HEK293 (cell line): ENCODE results near the gene RPSA.

Source experiments
- BCL11A ChIP-seq: fragments of 450-650 bp; formaldehyde crosslinking; IDR thresholded peaks from 2 replicates; pipeline ENCODE4 v1.5.1; 2016; ENCODE audit warnings: low read depth, missing biosample characterization, missing genetic modification characterization
- MZF1 ChIP-seq: fragments of 450-650 bp; formaldehyde crosslinking; IDR thresholded peaks from 2 replicates; pipeline ENCODE4 v1.5.1; 2017; ENCODE audit warnings: missing biosample characterization, missing genetic modification characterization, borderline replicate concordance
- PBX3 ChIP-seq: sonication (generic); formaldehyde crosslinking; IDR thresholded peaks from 2 replicates; pipeline ENCODE4 v1.8.1; 2022; ENCODE audit warnings: mild to moderate bottlenecking, moderate library complexity, missing genetic modification reagents
- SETDB1 ChIP-seq: IDR thresholded peaks from one replicate; pipeline ENCODE4 v1.6.1; 2017; ENCODE audit warnings: mild to moderate bottlenecking, low read length, moderate library complexity, mixed read lengths; ENCODE audit not compliant: insufficient read length
- SP7 ChIP-seq: fragments of 450-650 bp; formaldehyde crosslinking; IDR thresholded peaks from 2 replicates; pipeline ENCODE4 v1.5.1; 2016; ENCODE audit warnings: missing biosample characterization, missing genetic modification characterization
- ZBTB11 ChIP-seq: fragments of 450-650 bp; formaldehyde crosslinking; conservative IDR thresholded peaks from 2 replicates; pipeline ENCODE4 v1.5.1; 2016; ENCODE audit warnings: low read depth, missing biosample characterization, missing genetic modification characterization
- ZBTB17 ChIP-seq: fragments of 450-650 bp; formaldehyde crosslinking; IDR thresholded peaks from 2 replicates; pipeline ENCODE4 v1.5.1; 2016; ENCODE audit warnings: missing biosample characterization, missing genetic modification characterization
- ZBTB49 ChIP-seq: fragments of 450-650 bp; formaldehyde crosslinking; IDR thresholded peaks from 2 replicates; pipeline ENCODE4 v1.5.1; 2016; ENCODE audit warnings: missing biosample characterization, missing genetic modification characterization, low read depth
- ZFHX2 ChIP-seq: fragments of 450-650 bp; formaldehyde crosslinking; conservative IDR thresholded peaks from 2 replicates; pipeline ENCODE4 v1.5.1; 2016; ENCODE audit warnings: missing biosample characterization, missing genetic modification characterization
- ZNF132 ChIP-seq: fragments of 450-650 bp; formaldehyde crosslinking; IDR thresholded peaks from 2 replicates; pipeline ENCODE4 v1.5.1; 2017; ENCODE audit warnings: missing biosample characterization, missing genetic modification characterization, borderline replicate concordance
- ZNF140 ChIP-seq: fragments of 450-650 bp; formaldehyde crosslinking; IDR thresholded peaks from 2 replicates; pipeline ENCODE4 v1.5.1; 2016; ENCODE audit warnings: missing biosample characterization, missing genetic modification characterization
- ZNF16 ChIP-seq: fragments of 450-650 bp; formaldehyde crosslinking; IDR thresholded peaks from 2 replicates; pipeline ENCODE4 v1.5.1; 2016; ENCODE audit warnings: low read depth, missing biosample characterization, missing genetic modification characterization
- ZNF202 ChIP-seq: fragments of 450-650 bp; formaldehyde crosslinking; IDR thresholded peaks from 2 replicates; pipeline ENCODE4 v1.5.1; 2016; ENCODE audit warnings: missing biosample characterization, missing genetic modification characterization, borderline replicate concordance
- ZNF221 ChIP-seq: fragments of 450-650 bp; formaldehyde crosslinking; IDR thresholded peaks from 2 replicates; pipeline ENCODE4 v1.5.1; 2017; ENCODE audit warnings: missing biosample characterization, missing genetic modification characterization, borderline replicate concordance
- ZNF335 ChIP-seq: fragments of 450-650 bp; formaldehyde crosslinking; conservative IDR thresholded peaks from 2 replicates; pipeline ENCODE4 v1.5.1; 2016; ENCODE audit warnings: missing biosample characterization, missing genetic modification characterization
- ZNF362 ChIP-seq: fragments of 450-650 bp; formaldehyde crosslinking; IDR thresholded peaks from 2 replicates; pipeline ENCODE4 v1.5.1; 2016; ENCODE audit warnings: missing biosample characterization, missing genetic modification characterization
- ZNF449 ChIP-seq: fragments of 450-650 bp; formaldehyde crosslinking; IDR thresholded peaks from 2 replicates; pipeline ENCODE4 v1.5.1; 2017; ENCODE audit warnings: missing biosample characterization, mild to moderate bottlenecking, missing genetic modification characterization, moderate library complexity
- ZNF521 ChIP-seq: fragments of 450-650 bp; formaldehyde crosslinking; IDR thresholded peaks from 2 replicates; pipeline ENCODE4 v1.5.1; 2017; ENCODE audit warnings: missing biosample characterization, mild to moderate bottlenecking, missing genetic modification characterization
- ZNF548 ChIP-seq: fragments of 450-650 bp; formaldehyde crosslinking; IDR thresholded peaks from 2 replicates; pipeline ENCODE4 v1.5.1; 2016; ENCODE audit warnings: missing biosample characterization, missing genetic modification characterization
- ZNF571 ChIP-seq: fragments of 450-650 bp; formaldehyde crosslinking; IDR thresholded peaks from 2 replicates; pipeline ENCODE4 v1.5.0; 2017; ENCODE audit warnings: missing biosample characterization, missing genetic modification characterization
- ZNF580 ChIP-seq: fragments of 450-650 bp; formaldehyde crosslinking; IDR thresholded peaks from 2 replicates; pipeline ENCODE4 v1.5.1; 2016; ENCODE audit warnings: missing biosample characterization, missing genetic modification characterization
- ZNF610 ChIP-seq: fragments of 450-650 bp; formaldehyde crosslinking; IDR thresholded peaks from 2 replicates; pipeline ENCODE4 v1.5.1; 2016; ENCODE audit warnings: missing biosample characterization, missing genetic modification characterization, borderline replicate concordance
- ZNF624 ChIP-seq: fragments of 450-650 bp; formaldehyde crosslinking; IDR thresholded peaks from 2 replicates; pipeline ENCODE4 v1.5.1; 2017; ENCODE audit warnings: missing biosample characterization, missing genetic modification characterization
- ZNF629 ChIP-seq: fragments of 450-650 bp; formaldehyde crosslinking; IDR thresholded peaks from 2 replicates; pipeline ENCODE4 v1.5.1; 2017; ENCODE audit warnings: missing biosample characterization, missing genetic modification characterization
- ZNF692 ChIP-seq: fragments of 450-650 bp; formaldehyde crosslinking; IDR thresholded peaks from 2 replicates; pipeline ENCODE4 v1.5.1; 2016; ENCODE audit warnings: missing biosample characterization, missing genetic modification characterization
- ZNF837 ChIP-seq: fragments of 450-650 bp; formaldehyde crosslinking; IDR thresholded peaks from 2 replicates; pipeline ENCODE4 v1.5.1; 2016; ENCODE audit warnings: missing biosample characterization, missing genetic modification characterization
- ZNF843 ChIP-seq: fragments of 450-650 bp; formaldehyde crosslinking; IDR thresholded peaks from 2 replicates; pipeline ENCODE4 v1.5.1; 2016; ENCODE audit warnings: missing biosample characterization, missing genetic modification characterization
- ZXDB ChIP-seq: fragments of 450-650 bp; formaldehyde crosslinking; IDR thresholded peaks from 2 replicates; pipeline ENCODE4 v1.5.1; 2016; ENCODE audit warnings: missing biosample characterization, missing genetic modification characterization

The RPSA gene

GRCh38 chr3:39383045-39383880 is 23.3 kb upstream of the RPSA start, which contains the start of gene SLC25A38 (continued):
- TF ChIP-seq ZBTB49 (tag by site-specific recombination) (no peak), ZNF521 (no peak), PBX3 (CRISPR knock-in tag) (0 out of 2 replicates have a peak, but pooled peaks have one; percentile 48), ZFHX2 (no peak), MZF1 (no peak), ZNF362 (peak; percentile 35; the same call in 1 of the 2 replicates), ZNF221 (no peak), BCL11A (tag by site-specific recombination) (no peak), ZNF610 (no peak), ZNF335 (tag by site-specific recombination) (no peak; the same call in 1 of the 2 replicates), ZNF202 (no peak), ZBTB17 (tag by site-specific recombination) (peak; percentile 90), ZXDB (tag by site-specific recombination) (peak; percentile 99), ZNF580 (tag by site-specific recombination) (no peak; the same call in 1 of the 2 replicates), ZNF548 (tag by site-specific recombination) (no peak), ZNF449 (tag by site-specific recombination) (no peak), SP7 (no peak), ZNF140 (no peak), ZNF132 (tag by site-specific recombination) (no peak), ZNF571 (tag by site-specific recombination) (no peak), ZNF692 (tag by site-specific recombination) (peak; percentile 45; the same call in 1 of the 2 replicates), ZNF837 (tag by site-specific recombination) (no peak), ZBTB11 (tag by site-specific recombination) (peak; percentile 89), ZNF16 (tag by site-specific recombination) (no peak), ZNF629 (tag by site-specific recombination) (peak; percentile 77), SETDB1 (no peak), ZNF843 (tag by site-specific recombination) (no peak), ZNF624 (no peak)
